Measurements from ENCODE around the gene L3MBTL1.

The L3MBTL1 gene

DNA sequence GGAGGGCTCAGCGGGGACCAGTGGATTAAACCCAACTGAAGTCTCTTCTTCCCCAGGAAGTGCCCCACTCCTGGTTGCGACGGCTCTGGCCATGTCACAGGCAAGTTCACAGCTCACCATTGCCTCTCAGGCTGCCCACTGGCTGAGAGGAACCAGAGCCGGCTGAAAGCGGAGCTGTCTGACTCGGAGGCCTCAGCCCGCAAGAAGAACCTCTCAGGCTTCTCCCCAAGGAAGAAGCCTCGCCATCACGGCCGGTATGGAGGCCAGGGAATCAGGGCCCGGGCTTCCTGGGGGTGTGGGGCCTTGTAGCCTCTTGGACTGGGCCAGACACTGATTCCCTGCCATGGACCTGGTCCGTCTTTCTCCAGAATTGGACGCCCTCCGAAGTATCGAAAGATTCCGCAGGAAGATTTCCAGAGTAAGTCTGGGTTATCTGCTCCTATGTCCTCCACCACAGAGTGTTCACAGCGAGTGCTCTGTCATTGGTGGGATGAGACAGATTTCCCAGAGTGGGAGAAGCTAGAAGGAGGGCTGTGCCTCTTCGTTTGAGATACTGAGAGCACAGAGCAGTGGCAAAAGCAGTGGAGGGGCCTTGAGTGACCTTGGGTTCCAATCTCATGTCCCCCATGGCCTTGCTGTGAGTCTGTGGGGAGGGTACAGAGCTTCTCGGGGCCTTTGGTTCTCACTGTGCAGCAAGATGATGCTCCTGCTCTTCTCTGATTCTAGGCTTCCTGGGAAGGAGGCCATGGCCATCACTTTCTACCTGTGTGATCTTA lies 28.7 kb downstream of the L3MBTL1 start:
- FAIRE-seq: no peak

DNA sequence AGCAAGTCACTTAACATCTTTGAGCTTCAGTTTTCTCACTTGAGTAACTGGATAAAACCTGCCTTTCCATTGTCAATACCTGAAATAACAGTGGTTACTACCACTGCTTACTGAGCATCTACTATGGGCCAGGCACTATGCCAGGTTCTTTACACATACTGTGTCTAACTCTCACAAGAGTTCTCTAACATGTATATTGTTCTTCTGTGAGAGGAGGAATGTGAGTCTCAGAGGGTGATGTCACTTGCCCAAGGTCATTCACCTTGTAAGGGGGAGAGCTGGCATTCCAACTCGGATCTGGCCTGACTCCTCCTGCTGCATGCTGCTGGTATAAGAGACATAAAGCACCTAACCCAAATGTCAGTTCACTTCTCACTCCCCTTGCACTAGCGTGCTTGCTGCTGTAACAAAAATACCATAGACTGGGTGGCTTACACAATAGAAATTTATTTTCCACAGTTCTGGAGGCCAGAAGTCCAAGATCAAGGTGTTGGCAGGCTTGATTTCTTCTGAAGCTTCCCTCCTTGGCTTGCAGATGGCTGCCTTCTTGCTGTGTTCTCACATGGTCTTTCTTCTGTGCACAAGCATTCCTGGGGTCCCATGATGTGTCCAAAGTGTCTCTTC lies 29.4 kb downstream of the L3MBTL1 start:
- no peak for FAIRE-seq

DNA sequence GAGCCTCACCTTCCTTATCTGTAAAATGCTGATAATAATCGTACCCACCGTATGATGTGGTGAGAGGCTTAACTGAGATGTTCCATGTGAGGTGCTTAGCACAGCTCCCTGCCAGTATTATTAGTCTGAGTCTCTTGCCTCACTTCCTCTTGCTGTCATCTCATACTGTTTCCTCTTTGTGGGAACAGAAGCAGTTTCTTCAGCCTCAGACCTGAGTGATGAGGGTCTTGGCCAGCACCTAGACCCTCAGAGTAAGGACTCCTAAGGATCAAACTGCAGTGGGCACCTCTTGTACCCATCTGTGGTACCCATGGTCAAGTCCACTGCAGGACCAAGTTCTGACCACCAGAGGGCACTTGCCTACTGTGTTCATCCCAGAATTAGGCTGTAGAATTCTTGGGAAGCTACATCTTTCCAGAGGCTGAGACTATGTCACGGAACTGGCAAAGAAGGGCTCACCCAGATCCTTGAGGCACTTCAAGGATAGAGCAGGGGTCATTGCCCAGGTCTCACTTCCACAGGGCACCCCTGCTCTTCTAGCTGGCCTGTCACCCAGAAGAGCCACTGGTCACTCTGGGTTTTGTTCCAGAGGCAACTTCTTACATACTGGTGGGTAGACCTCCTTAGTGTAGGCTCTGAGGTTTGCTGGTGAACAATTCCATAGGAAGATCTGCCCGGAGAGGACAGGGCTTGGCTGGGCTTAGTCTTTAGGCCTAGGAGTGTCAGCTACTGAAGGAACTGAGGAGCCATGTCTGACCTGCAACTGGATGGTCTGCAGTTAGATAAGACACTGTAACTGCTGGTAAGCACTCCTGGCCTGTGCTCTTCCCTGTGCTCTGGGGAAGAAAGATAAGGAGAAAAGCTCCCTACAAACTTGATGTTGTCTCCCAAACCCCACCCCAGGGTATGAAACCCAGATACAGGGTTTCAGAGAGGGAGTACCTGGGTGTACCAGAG lies 30.7 kb downstream of the L3MBTL1 start:
- no peak for FAIRE-seq

DNA sequence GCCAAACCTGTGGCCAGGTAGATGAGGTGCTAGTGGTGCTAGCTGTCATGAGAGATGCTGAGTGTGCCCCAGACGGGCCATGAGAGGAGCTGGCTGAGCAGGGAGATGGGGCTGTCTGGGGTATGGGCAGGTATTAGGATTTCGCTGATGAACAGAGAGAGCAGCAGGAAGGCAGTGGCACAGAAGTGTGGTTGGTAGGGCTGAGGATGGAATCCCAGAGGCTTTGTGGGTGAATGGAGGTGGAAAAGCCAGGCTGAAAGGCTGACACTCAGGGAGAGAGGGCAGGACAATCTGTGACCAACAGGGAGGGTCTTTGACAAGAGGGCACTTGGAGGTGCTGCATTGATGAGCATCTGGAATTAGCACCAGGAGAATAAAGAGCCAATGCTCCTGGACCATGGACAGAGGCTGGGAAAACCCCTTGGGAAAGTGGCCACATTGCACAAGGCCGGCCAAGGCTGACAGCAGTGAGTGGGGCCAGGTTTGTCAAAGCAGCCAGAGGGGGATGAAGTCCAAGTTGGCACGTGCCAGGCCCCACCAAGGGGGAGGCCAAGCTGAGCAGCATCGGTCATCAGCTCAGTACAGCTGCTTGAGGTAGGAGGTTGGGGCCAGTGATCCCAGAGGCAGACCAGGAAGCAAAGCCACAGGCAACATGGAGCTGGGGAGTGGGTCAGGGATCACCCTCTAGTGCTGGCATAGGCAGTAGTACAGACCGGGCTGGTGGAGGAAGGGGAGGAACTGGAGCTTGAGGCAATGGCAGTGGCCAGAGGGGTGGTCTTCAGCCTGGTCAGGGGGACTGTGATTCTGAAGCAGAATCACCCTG lies 31.6 kb downstream of the L3MBTL1 start:
- FAIRE-seq: no peak

DNA sequence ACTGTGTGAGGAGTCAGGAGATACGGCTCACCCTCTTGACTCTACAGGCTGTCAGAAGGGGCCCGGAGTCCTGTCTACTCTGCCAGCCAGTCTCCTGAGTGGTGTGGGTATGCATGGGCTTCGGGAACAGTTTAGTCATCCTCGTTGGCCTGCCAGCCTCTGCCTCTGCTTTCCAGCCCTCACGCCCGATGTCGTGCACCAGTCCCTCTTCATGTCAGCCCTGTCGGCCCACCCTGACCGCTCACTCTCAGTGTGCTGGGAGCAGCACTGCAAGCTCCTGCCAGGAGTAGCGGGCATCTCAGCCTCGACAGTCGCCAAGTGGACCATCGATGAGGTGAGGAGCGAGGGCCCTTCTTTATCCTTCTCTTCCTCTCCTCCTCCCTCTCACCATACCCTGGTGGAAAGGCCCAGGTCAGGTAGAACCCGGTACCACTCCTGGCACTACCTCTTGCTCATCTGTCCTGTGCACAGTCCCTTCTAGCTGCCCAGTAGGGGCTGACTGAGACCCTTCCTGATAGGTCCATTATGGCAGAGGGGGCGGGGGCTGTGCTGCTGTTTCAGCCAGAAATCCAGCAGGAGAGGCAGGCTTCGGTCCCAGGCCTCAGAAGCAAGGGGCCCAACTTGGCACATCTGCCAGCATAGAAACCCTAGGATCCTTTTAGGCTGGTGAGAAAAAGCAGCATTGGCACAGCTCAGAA lies 32.6 kb downstream of the L3MBTL1 start:
- FAIRE-seq: no peak

DNA sequence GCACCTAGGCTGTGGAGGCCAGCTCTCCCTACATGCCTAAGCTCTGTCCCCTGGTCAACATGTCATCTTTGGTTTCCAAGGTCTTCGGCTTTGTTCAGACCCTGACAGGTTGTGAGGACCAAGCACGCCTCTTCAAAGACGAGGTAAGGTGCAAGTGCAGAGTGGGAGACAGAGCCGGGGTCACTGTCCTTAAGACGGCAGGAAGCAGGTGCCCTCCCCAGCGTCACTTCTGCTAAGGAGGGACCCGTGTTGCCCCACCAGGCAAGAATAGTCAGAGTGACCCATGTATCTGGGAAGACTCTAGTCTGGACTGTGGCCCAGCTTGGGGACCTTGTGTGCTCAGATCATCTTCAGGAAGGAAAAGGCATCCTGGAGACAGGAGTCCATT lies 33.2 kb downstream of the L3MBTL1 start:
- FAIRE-seq: no peak

DNA sequence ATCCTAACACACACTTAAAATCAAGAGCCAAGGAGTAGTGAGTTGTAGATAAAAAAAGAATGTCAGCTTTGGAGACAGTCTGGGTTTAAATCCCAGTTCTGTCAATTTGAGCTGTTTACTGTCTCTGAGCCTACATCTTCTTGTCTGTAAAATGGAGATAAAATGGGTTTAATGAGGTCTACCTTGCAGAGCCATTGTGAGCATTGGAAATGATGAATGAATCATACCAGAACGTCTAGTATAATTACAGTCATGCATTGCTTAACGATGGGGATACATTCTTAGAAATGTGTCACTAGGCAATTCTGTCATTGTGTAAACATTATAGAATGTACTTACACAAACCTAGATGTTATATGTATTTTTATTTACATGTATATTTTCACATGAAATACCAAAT lies 33.7 kb downstream of the L3MBTL1 start:
- no peak for FAIRE-seq

DNA sequence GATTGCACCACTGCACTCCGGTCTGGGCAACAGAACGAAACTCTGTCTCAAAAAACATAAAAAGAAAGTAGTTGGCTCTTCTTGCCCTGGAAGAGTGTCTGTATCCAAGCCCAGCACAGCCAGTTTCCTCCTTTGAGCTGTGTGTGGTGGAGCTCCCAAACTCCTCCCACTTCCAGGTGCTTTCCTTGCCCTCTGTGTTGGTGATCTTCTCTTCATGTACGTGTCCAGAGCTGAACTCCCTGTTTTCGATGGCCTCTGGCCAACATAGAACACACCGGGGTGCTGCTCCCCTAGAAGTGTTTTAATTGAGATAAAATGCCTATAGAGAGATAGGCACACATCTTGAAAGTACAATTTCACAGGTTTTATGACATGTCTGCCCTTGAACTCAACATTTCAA lies 34.7 kb downstream of the L3MBTL1 start:
- no peak for FAIRE-seq

DNA sequence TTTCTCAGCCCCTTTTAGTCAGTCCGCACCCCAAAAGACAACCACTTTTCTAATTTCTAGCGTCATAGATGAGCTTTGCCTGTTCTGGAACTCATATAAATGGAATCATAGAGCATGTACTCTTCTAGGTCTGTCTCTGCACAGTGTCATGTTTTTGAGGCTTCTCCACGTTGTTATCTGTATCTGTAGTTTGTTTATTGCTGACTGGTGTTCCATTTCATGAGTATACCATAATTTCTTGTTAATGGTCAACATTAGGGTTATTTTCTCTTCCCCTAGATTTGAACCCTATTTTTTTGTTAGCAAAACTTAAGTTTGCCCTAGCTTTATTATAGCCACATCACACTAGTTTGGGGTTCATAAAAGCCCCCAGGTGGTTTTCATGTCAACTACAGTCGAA lies 35.2 kb downstream of the L3MBTL1 start:
- no peak for FAIRE-seq

DNA sequence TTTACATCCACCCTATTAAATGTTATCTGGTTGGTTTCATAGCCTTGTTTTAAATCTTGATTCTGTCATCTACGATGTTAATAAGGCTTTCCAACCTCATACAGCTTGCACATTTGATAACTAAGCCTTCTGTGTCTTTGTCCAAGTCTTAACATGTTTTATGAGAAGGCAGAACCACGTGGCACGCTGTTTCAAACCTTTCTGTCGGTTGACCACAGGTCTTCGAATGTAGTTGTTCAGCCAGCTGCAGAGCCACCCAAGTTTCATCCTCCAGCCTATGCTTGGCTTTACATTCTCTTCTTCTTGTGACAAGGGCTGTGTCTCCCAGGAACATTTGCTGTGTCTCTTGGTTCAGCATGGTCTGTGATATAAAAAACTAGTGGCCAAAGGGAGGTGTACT lies 35.6 kb downstream of the L3MBTL1 start:
- FAIRE-seq: no peak

DNA sequence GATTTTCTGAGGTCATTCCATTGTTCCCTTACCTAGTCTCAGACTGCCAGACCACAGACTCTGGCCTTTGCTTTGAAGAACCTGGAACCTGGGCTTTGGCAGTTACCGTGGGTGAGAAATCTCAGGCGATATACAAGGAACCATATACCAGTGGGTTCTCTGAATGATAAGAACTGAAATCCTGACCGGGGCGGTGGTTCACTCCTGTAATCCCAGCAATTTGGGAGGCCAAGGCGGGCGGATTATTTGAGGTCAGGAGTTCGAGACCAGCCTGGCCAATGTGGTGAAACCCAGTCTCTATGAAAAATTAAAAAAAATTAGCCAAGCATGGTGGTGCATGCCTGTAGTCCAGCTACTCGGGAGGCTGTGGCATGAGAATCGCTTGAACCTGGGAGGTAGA lies 37.0 kb downstream of the L3MBTL1 start:
- no peak for FAIRE-seq

DNA sequence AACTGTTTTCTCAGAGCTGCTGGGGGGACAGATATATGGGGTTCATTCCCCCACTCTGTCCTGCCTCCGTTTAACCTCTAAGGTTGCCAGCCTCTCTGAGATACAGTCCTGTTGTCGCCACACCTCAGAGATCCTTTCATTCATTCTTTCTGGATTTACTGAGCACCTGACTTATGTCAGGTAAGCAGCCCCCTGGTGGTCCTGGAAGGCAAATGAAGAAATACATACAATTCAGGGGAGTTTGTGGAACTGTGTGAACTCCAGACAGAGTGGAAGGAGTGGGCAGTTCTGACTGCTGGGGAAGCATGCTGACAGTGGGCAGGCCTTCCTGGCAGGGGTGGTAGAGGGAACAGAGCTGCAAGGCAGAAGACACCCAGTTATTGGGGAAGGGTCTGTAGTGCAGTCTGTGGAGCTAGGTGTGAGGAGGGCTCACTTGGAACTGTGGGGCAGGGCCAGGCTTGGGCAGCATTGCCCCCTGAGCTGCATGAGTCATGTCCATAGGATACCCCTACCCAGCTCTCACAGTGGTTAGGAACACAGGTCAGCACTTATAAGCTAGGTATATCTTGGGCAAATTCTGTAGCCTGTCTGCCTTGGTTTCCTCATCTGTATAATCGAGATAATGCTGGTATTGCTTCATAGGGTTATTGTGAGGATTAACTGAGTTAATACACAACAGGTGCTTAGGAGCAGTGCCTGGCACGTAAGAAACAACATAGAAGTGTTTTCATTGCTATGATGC lies 38.5 kb downstream of the L3MBTL1 start:
- no peak for FAIRE-seq

DNA sequence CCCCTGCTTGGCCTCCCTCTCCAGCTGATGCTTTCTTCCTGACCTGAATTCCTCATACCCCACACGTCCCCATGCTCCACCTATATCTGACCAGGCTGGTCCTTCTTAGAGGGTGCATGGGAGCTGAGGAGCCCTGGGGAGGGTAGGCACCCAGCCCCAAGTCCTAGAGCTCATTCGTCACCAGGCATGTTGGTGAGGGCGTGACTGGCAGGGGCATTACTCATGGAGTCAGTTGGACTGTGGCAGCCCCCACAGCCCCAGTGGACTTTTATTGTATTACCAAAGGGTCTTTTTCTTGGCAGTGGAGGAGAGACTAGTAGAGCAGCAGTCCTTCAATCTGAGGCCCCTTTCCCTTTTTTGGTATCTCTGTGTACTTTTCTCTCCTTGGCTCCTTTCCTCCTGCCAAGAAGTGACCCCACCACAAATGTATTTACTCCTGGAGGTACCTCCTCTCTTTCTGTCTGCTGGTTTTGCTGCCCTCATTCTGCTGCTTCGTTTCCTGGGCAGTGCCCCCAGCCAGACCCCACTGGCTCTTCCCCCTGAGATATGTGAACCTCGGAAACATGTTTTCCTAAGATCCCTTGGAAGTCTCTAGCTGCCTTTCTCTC lies 40.9 kb downstream of the L3MBTL1 start:
- no peak for FAIRE-seq

DNA sequence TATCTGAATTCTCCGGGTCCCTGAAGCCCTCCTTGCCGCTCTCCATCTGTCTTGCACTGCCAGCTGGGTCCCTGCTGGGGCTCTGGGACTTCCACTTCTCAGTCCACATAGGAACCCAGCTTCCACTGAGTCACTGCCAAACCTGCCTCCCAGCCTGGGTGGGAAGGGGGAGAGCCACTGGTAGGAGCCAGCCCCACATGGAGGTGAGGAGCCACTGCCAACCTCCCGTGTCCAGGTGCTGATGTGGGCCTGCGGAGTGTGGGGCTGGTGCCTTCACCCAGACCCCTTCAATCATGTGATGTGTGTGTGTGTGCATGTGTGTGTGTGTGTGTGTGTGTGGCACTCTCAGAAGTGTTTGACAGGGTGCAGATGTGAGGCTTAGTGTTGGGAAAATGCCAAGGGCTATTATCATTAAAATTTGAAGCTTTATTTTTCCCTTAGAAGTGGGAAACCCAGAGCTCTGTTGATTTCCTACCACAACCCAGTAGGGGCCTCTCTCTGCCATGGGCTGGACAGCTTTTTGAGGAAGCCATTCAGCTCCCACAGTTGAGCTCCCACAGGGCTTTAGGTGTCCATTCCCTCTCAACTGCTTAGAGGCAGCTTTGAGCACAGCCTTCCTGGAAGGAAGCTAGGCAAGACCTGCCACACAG lies 42.0 kb downstream of the L3MBTL1 start:
- no peak for FAIRE-seq

DNA sequence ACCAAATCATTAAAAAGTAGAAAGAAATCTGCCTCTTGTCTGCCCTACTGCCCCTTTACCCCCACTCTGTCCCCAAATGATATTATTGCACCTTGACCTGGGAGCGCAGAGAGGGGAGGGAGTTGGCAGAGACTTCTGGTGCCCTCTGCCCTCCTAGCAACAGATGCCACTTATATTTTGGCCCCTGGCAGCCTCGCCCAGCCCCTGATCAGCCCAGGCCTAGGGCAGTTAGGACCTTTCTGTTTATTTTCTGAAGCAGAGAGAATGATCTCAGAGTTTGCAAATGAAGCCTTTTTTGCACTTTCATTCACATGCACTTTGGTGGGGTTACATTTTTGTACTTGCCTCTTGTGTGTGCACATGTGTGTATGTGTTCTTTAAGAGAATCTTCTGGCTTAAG lies 43.0 kb downstream of the L3MBTL1 start:
- no peak for FAIRE-seq

DNA sequence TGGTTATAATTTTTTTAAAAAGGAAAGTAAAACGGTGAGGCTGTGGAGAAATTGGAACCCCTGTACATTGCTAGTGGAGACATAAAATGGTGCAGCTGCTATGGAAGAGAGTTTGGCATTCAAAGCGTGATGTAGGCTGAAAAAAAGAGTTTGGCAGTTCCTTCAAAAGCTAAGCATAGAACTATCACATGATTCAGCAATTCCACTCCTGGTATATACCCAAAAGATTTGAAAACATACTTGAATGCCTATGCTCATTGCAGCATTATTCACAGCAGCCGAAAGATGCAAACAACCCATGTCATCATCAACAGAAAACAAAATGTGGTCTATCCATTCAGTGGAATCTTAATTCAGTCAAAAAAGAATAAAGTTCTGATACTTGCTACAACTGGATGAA lies 46.9 kb downstream of the L3MBTL1 start:
- FAIRE-seq: no peak

DNA sequence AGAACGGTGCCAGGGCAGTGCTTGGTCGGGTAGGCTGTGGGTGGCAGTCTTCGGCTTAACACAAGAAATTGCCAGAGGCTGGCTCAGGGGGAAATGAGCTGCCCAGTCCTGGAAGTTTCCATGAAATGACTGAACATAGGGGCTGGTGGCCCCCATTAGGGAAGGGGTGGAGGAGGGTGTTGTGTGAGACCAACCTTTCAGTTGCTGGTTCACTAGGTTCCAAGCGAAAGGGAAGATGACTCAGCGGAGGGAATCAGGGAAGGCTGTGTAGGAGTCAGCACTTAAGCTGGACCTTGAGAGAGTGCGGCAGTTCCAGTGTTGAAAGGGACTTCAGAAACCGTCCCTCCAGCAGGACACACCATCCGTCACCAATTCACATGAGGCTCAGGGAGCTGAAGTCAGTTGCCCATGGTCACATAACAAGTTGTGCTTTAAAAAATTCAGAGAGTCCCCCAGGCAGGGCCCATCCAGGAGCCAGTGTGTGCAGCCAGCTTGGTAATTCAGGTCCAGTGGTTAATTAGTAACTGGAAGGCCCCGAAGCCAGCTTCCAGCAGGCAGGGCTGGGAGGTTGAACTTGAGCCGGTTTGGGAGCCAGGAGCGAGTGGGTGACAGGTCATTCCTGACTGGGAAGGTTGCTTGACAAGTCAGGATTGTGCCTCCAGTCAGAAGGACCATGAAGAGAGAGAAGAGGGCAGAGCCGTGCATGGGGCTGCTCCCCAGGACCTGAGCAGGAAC lies 51.1 kb downstream of the L3MBTL1 start, which contains the start of gene SGK2:
Gene SGK2 (plus strand): TSS at position 616 of the 735 bp plus-strand sequence. CDS start 7,469 bp downstream, outside the sequence.
- peak; percentile 53 for FAIRE-seq

DNA sequence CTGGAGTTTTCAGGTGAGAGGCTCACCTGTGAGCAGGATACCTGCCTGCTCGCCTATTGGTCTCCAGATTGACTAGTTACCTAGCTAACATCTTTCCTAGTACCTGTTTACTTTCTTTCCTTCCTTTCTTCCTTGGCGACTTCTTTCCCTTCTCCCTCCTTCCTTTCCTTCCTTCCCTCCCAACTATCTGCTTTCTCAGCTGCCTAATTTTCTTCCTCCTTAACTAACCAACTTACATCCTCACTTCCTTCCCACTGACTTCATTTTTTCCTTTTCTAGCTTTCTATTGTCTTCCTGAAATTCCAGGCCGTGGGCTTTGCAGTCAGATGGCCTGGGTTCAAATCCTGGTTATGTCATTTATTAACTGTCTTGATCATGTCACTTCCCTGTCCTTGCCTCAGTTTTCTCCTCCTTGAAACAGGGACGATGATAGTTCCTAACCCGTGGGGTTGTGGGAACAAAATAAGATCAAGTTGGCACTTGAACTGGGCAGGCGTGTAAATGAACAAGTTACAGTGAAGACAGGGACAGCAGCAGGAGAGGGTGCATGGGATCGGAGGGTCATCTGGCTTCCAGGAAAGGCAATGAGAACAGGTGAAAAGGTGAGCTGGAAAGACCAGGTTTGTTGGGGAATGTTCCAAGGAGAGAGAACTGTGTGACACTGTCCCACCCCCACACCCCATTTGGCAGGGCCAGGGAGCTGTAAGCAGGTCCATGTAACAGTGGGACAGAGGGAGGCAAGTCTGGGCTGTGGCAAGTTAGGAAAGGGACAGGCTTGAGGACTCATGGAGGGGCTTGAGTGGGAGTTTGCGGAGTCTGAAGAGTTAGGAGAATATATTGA lies 51.9 kb downstream of the L3MBTL1 start:
- no peak for FAIRE-seq

DNA sequence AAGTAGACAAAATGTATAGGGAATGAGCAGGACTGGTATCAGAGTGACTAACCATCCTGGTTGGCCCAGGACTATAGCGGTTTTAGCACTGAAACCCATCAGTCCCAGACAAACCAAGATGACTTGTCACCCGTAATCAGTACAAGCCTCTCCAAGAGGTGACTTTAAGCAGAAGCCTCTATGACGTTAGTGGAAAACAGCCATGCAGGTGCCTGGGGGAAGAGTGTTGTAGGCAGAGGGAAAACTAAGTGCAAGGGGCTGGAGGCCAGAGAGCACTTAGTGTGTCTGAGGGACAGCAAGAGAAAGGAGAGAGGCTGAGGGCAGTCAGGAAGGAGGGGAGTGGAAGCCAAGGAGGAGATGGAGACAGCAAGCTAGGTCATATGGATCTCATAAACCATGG lies 53.5 kb downstream of the L3MBTL1 start:
- no peak for FAIRE-seq
